Panc1 (cell line): ENCODE results near the gene TINAGL1.

Experiments used
- SIN3A ChIP-seq: IDR thresholded peaks from 2 replicates; pipeline ENCODE4 v1.6.1; 2012; ENCODE audit warnings: low read depth, mild to moderate bottlenecking, low read length, moderate library complexity, borderline replicate concordance; ENCODE audit not compliant: insufficient read depth
- TF ChIP-seq, protein P1 (sequence below): fragments of 450-650 bp; IDR thresholded peaks from 2 replicates; pipeline ENCODE4 v1.5.1; 2017; ENCODE audit warnings: mild to moderate bottlenecking

DNA sequence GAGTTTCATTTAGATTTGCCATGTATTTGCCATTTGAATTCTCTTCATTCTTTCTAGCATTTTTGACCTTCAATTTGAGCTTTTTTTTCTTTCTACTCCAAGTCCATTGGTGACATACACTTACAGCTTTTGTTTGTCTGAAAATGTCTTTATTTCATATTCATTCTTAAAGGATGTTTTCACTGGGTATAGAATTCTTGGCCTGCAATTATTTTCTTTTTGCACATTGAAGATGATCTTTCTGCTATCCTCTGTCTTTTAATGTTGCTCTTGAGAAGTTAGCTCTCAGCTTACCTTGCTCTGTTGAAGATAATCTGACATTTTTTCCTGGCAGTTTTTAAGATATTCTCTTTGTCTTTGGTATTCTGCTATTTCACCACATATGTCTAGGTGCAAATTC lies 16.6 kb upstream of the TINAGL1 start:
- TF ChIP-seq, protein P1, sequence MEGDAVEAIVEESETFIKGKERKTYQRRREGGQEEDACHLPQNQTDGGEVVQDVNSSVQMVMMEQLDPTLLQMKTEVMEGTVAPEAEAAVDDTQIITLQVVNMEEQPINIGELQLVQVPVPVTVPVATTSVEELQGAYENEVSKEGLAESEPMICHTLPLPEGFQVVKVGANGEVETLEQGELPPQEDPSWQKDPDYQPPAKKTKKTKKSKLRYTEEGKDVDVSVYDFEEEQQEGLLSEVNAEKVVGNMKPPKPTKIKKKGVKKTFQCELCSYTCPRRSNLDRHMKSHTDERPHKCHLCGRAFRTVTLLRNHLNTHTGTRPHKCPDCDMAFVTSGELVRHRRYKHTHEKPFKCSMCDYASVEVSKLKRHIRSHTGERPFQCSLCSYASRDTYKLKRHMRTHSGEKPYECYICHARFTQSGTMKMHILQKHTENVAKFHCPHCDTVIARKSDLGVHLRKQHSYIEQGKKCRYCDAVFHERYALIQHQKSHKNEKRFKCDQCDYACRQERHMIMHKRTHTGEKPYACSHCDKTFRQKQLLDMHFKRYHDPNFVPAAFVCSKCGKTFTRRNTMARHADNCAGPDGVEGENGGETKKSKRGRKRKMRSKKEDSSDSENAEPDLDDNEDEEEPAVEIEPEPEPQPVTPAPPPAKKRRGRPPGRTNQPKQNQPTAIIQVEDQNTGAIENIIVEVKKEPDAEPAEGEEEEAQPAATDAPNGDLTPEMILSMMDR, result no peak
- no peak for TF ChIP-seq SIN3A
